MM.1S (cell line): ENCODE results near the gene SRA1.

ENCODE experiments used
- CTCF ChIP-seq: fragments of 300-600 bp; sonication (generic); IDR thresholded peaks from 2 replicates; pipeline ENCODE4 v1.5.1; 2016; ENCODE audit warnings: antibody characterized with exemption, low read length, mixed read lengths
- EZH2 ChIP-seq: fragments of 300-600 bp; sonication (generic); optimal IDR thresholded peaks from 2 replicates; pipeline ENCODE3; 2017; ENCODE audit warnings: low read depth, mild to moderate bottlenecking, antibody characterized with exemption, low read length, mixed read lengths

DNA sequence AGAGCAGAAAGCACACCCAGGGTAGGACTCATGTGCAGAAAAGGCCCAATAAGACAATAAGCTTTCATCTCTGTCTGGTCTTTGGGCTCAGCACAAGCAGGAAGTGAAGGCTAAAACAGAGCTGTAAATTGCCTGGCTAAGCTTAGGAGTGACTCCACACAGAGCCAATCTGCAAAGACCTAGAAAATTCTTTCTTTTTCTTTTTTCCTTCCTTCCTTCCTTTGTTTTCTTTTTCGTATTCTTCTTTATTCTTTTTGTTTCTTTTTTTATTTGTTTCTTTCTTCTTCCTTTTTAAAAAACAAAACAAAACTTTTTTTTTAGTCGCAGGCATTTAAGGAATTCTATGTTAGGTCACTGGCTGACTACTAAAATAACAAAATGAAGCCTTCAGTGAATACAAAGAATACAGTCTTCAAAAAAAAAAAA is 19.5 kb upstream of the SRA1 start:
- no peak for TF ChIP-seq CTCF
- TF ChIP-seq EZH2, result no peak
